Activated T-helper 1 cell treated with anti-CD3 and anti-CD28 coated beads, Interleukin-12 subunit alpha, Interleukin-12 subunit beta, Interleukin-2, Interleukin-4 antibody, amounts not matched to agents 30 ng/mL and 10 ng/mL and 1 ng/mL, durations not matched to agents 14 hours and 24 hours and 36 hours (primary cell): Measurements from ENCODE around the gene HAPSTR1. TPM values are rescaled to one million over a fixed set of nuclear protein-coding genes. Genes with fewer than 3 reads are reported as not detected.

Source experiments
- DNase-seq: peaks from one replicate; pipeline ENCODE4 v3.0.0; 2021; ENCODE audit warnings: low spot score
- H3K27ac Mint-ChIP-seq: one replicate; pipeline ENCODE4 v1.8.0; 2021; ENCODE audit warnings: mild to moderate bottlenecking, mixed read lengths
- H3K27me3 Mint-ChIP-seq: one replicate; pipeline ENCODE4 v1.8.0; 2022; ENCODE audit warnings: mild to moderate bottlenecking, moderate library complexity, mixed read lengths; ENCODE audit not compliant: insufficient read depth
- H3K36me3 Mint-ChIP-seq: one replicate; pipeline ENCODE4 v1.8.0; 2021; ENCODE audit warnings: low read depth, mixed read lengths
- H3K4me1 Mint-ChIP-seq: one replicate; pipeline ENCODE4 v1.8.0; 2021; ENCODE audit warnings: low read depth, mixed read lengths
- H3K4me3 Mint-ChIP-seq: one replicate; pipeline ENCODE4 v1.8.0; 2021; ENCODE audit warnings: mild to moderate bottlenecking, moderate library complexity, mixed read lengths
- H3K9me3 Mint-ChIP-seq: one replicate; pipeline ENCODE4 v1.8.0; 2021; ENCODE audit warnings: mixed read lengths
- intact Hi-C: fragments of 100-400 bp; cut with micrococcal nuclease; formaldehyde crosslinking; loops from one replicate; pipeline ENCODE4 v1.15.1; 2024
- total RNA-seq: library from RNA; stranded (reverse); gene quantifications from 2 replicates; pipeline ENCODE4 v1.2.3, GENCODE V29; 2022

The HAPSTR1 gene
- total RNA-seq, 1 donor from 2014 or later = 55.2 TPM

GRCh38 chr16:9103546-9103945 is 12.1 kb downstream of the HAPSTR1 start:
- Mint-ChIP-seq H3K4me1 (peaks cover 82% of the 10 kb centered on the region), H3K4me3 (peak overlapping the region; percentile 45), H3K27me3 (no peaks in the 10 kb centered on the region), H3K9me3 (no peaks in the 10 kb centered on the region), H3K36me3 (peaks cover 74% of the 10 kb centered on the region), H3K27ac (peak overlapping the region; percentile 58)
- intact Hi-C loops = loop anchor here (1.0 kb wide), 1 partner anchor 10 kb away; no protein-coding TSS in a partner anchor
- no peak for DNase-seq

GRCh38 chr16:9105189-9105588 is 13.7 kb downstream of the HAPSTR1 start:
- Mint-ChIP-seq H3K4me3 (no peak overlapping the region), H3K27me3 (no peaks in the 10 kb centered on the region), H3K9me3 (no peaks in the 10 kb centered on the region), H3K36me3 (peaks cover 68% of the 10 kb centered on the region), H3K27ac (peak overlapping the region; percentile 18), H3K4me1 (peaks cover 81% of the 10 kb centered on the region)
- DNase-seq = no peak
- intact Hi-C loops = no loop called here

- Mint-ChIP-seq H3K4me1 (peaks cover 76% of the 10 kb centered on the region), H3K27me3 (no peaks in the 10 kb centered on the region), H3K27ac (peak overlapping the region; percentile 49), H3K9me3 (no peaks in the 10 kb centered on the region), H3K36me3 (peaks cover 57% of the 10 kb centered on the region), H3K4me3 (no peak overlapping the region)
- intact Hi-C loops = no loop called here
- no peak for DNase-seq
Measured at GRCh38 chr16:9107025-9107970, 15.9 kb downstream of the HAPSTR1 start.

GRCh38 chr16:9109255-9109654 is 17.8 kb downstream of the HAPSTR1 start:
- H3K9me3 Mint-ChIP-seq = no peaks in the 10 kb centered on the region
- intact Hi-C loops = no loop called here
- peaks cover 47% of the 10 kb centered on the region for H3K36me3 Mint-ChIP-seq
- no peak for DNase-seq
- H3K27me3 Mint-ChIP-seq = no peaks in the 10 kb centered on the region
- no peak overlapping the region for H3K4me3 Mint-ChIP-seq
- no peak overlapping the region for H3K27ac Mint-ChIP-seq
- H3K4me1 Mint-ChIP-seq = peaks cover 79% of the 10 kb centered on the region

- DNase-seq = no peak
- intact Hi-C loops = no loop called here
- Mint-ChIP-seq H3K9me3 (no peaks in the 10 kb centered on the region), H3K36me3 (peaks cover 38% of the 10 kb centered on the region), H3K27ac (peak overlapping the region; percentile 42), H3K4me1 (peaks cover 80% of the 10 kb centered on the region), H3K4me3 (no peak overlapping the region), H3K27me3 (no peaks in the 10 kb centered on the region)
Measured at GRCh38 chr16:9112166-9112843, 20.9 kb downstream of the HAPSTR1 start.

- no peaks in the 10 kb centered on the region for H3K9me3 Mint-ChIP-seq
- no peak for DNase-seq
- no peaks in the 10 kb centered on the region for H3K27me3 Mint-ChIP-seq
- H3K36me3 Mint-ChIP-seq = peaks cover 39% of the 10 kb centered on the region
- H3K27ac Mint-ChIP-seq = peak overlapping the region; percentile 42
- intact Hi-C loops = no loop called here
- H3K4me1 Mint-ChIP-seq = peaks cover 80% of the 10 kb centered on the region
- H3K4me3 Mint-ChIP-seq = no peak overlapping the region
Measured at GRCh38 chr16:9112844-9113186, 21.4 kb downstream of the HAPSTR1 start.

GRCh38 chr16:9113707-9114106 is 22.3 kb downstream of the HAPSTR1 start:
- Mint-ChIP-seq H3K27ac (peak overlapping the region; percentile 50), H3K27me3 (no peaks in the 10 kb centered on the region), H3K36me3 (peaks cover 34% of the 10 kb centered on the region), H3K9me3 (no peaks in the 10 kb centered on the region), H3K4me3 (no peak overlapping the region), H3K4me1 (peaks cover 76% of the 10 kb centered on the region)
- intact Hi-C loops = no loop called here
- no peak for DNase-seq

GRCh38 chr16:9114112-9114511 is 22.7 kb downstream of the HAPSTR1 start:
- Mint-ChIP-seq H3K27ac (peak overlapping the region; percentile 50), H3K36me3 (peaks cover 34% of the 10 kb centered on the region), H3K4me3 (no peak overlapping the region), H3K27me3 (no peaks in the 10 kb centered on the region), H3K9me3 (no peaks in the 10 kb centered on the region), H3K4me1 (peaks cover 72% of the 10 kb centered on the region)
- intact Hi-C loops = no loop called here
- DNase-seq = no peak

GRCh38 chr16:9114842-9115241 is 23.4 kb downstream of the HAPSTR1 start:
- DNase-seq = no peak
- no peaks in the 10 kb centered on the region for H3K27me3 Mint-ChIP-seq
- H3K9me3 Mint-ChIP-seq = no peaks in the 10 kb centered on the region
- H3K27ac Mint-ChIP-seq = peak overlapping the region; percentile 50
- no peak overlapping the region for H3K4me3 Mint-ChIP-seq
- intact Hi-C loops = no loop called here
- H3K36me3 Mint-ChIP-seq = peaks cover 39% of the 10 kb centered on the region
- H3K4me1 Mint-ChIP-seq = peaks cover 68% of the 10 kb centered on the region

GRCh38 chr16:9115277-9115676 is 23.8 kb downstream of the HAPSTR1 start:
- Mint-ChIP-seq H3K27ac (no peak overlapping the region), H3K27me3 (no peaks in the 10 kb centered on the region), H3K9me3 (no peaks in the 10 kb centered on the region), H3K36me3 (peaks cover 41% of the 10 kb centered on the region), H3K4me3 (no peak overlapping the region), H3K4me1 (peaks cover 68% of the 10 kb centered on the region)
- intact Hi-C loops = no loop called here
- DNase-seq = no peak

GRCh38 chr16:9116141-9116540 is 24.7 kb downstream of the HAPSTR1 start:
- DNase-seq = no peak
- Mint-ChIP-seq H3K27me3 (no peaks in the 10 kb centered on the region), H3K27ac (no peak overlapping the region), H3K36me3 (peaks cover 39% of the 10 kb centered on the region), H3K4me1 (peaks cover 59% of the 10 kb centered on the region), H3K4me3 (no peak overlapping the region), H3K9me3 (no peaks in the 10 kb centered on the region)
- intact Hi-C loops = no loop called here

- Mint-ChIP-seq H3K4me1 (peaks cover 53% of the 10 kb centered on the region), H3K9me3 (no peaks in the 10 kb centered on the region), H3K27me3 (no peaks in the 10 kb centered on the region), H3K27ac (no peak overlapping the region), H3K4me3 (no peak overlapping the region), H3K36me3 (peaks cover 37% of the 10 kb centered on the region)
- no peak for DNase-seq
- intact Hi-C loops = loop anchor here (2.0 kb wide), 1 partner anchor 17 kb away; no protein-coding TSS in a partner anchor
Measured at GRCh38 chr16:9118170-9118569, 26.7 kb downstream of the HAPSTR1 start.

- Mint-ChIP-seq H3K36me3 (peaks cover 34% of the 10 kb centered on the region), H3K4me1 (peaks cover 49% of the 10 kb centered on the region), H3K9me3 (no peaks in the 10 kb centered on the region), H3K27me3 (no peaks in the 10 kb centered on the region), H3K27ac (no peak overlapping the region), H3K4me3 (no peak overlapping the region)
- no peak for DNase-seq
- intact Hi-C loops = loop anchor here (2.0 kb wide), 1 partner anchor 19 kb away; no protein-coding TSS in a partner anchor
Measured at GRCh38 chr16:9119795-9120194, 28.4 kb downstream of the HAPSTR1 start.
